K562 treated with DMSO at 1 percent for 12 hours (cell line): Measurements from ENCODE around the gene NELFE. TPM values are rescaled to one million over a fixed set of nuclear protein-coding genes. Genes with fewer than 3 reads are reported as not detected.

Experiments
- total RNA-seq: library from RNA; unstranded; fragments of 300-600 nt; gene quantifications from 2 replicates; pipeline ENCODE4 v1.2.3, GENCODE V29; 2022; ENCODE audit not compliant: insufficient read depth

Gene NELFE
- total RNA-seq = 77.2 and 101 TPM in 2 replicates

GRCh38 chr6:31958741-31959739 is at the start of gene NELFE, which contains the start of gene SKIC2:
Gene NELFE, minus strand, starts transcription at chr6:31958971. Its CDS starts 525 bp downstream, at chr6:31958446.
Gene SKIC2, plus strand, starts transcription at chr6:31959175. Its CDS starts 18 bp downstream, at chr6:31959193.

GRCh38 chr6:31981744-31982143 is 23.0 kb upstream of the NELFE start, which contains the start of gene C4A:
Gene C4A, plus strand, starts transcription at chr6:31982057. Its CDS starts 51 bp downstream, at chr6:31982108.

GRCh38 chr6:31971993-31972708 is 13.4 kb upstream of the NELFE start, which contains the start of gene DXO:
Gene DXO, minus strand, starts transcription at chr6:31972138. Its CDS starts 463 bp downstream, at chr6:31971675.

GRCh38 chr6:31945507-31946369 is 13.0 kb downstream of the NELFE start, which contains the start of gene CFB:
Gene CFB, plus strand, starts transcription at chr6:31946095. Its CDS starts 127 bp downstream, at chr6:31946222.

GRCh38 chr6:31927242-31927862 is 31.4 kb downstream of the NELFE start, which contains the start of gene C2:
Gene C2, plus strand, starts transcription at chr6:31927717. Its CDS starts 36 bp downstream, at chr6:31927753.

Other genes with a start within 250 kb of the NELFE start
- gene LY6G6D, start 243.6 kb downstream of the NELFE start, total RNA-seq = not detected in 2 replicates
- gene LY6G6C, start 237.2 kb downstream of the NELFE start, total RNA-seq = not detected in 2 replicates
- gene MPIG6B, start 235.6 kb downstream of the NELFE start, total RNA-seq = not detected in 2 replicates
- 45.6 and 57.2 TPM in 2 replicates for gene DDAH2, start 229.7 kb downstream of the NELFE start, total RNA-seq
- gene CLIC1, start 222.4 kb downstream of the NELFE start, total RNA-seq = 1,195 and 1,297 TPM in 2 replicates
- 14.8 and 39.6 TPM in 2 replicates for gene MSH5, start 219.0 kb downstream of the NELFE start, total RNA-seq
- 6.8 and 8.2 TPM in 2 replicates for gene SAPCD1, start 196.3 kb downstream of the NELFE start, total RNA-seq
- gene VWA7, start 181.6 kb downstream of the NELFE start, total RNA-seq = 1.5 and 6.2 TPM in 2 replicates
- 86.3 and 98.8 TPM in 2 replicates for gene VARS1, start 163.2 kb downstream of the NELFE start, total RNA-seq
- gene LSM2, start 152.0 kb downstream of the NELFE start, total RNA-seq = 150 and 173 TPM in 2 replicates
- 3.4 and 6.2 TPM in 2 replicates for gene HSPA1L, start 143.7 kb downstream of the NELFE start, total RNA-seq
- gene HSPA1A, start 143.4 kb downstream of the NELFE start, total RNA-seq = 632 and 775 TPM in 2 replicates
- gene HSPA1B, start 131.2 kb downstream of the NELFE start, total RNA-seq = 409 and 626 TPM in 2 replicates
- gene NEU1, start 96.2 kb downstream of the NELFE start, total RNA-seq = 218 and 311 TPM in 2 replicates
- 9.6 and 13.1 TPM in 2 replicates for gene SLC44A4, start 80.0 kb downstream of the NELFE start, total RNA-seq
- gene EHMT2, start 61.3 kb downstream of the NELFE start, total RNA-seq = 62.9 and 90.8 TPM in 2 replicates
- gene ZBTB12, start 56.9 kb downstream of the NELFE start, total RNA-seq = 3.8 and 4.7 TPM in 2 replicates
- gene C2, start 31.3 kb downstream of the NELFE start, total RNA-seq = 8.2 and 11.3 TPM in 2 replicates
- gene CFB, start 12.9 kb downstream of the NELFE start, total RNA-seq = 1.1 TPM in 1 of 2 replicates, not detected in the other
- gene SKIC2, start 204 bp upstream of the NELFE start, total RNA-seq = 52.5 and 70.7 TPM in 2 replicates
- 16.1 and 31.2 TPM in 2 replicates for gene DXO, start 13.2 kb upstream of the NELFE start, total RNA-seq
- gene C4A, start 23.1 kb upstream of the NELFE start, total RNA-seq = 1.9 and 6.4 TPM in 2 replicates
- gene C4B, start 55.8 kb upstream of the NELFE start, total RNA-seq = 3.6 and 5.9 TPM in 2 replicates
- gene CYP21A2, start 79.4 kb upstream of the NELFE start, total RNA-seq = 0.72 TPM in 1 of 2 replicates, not detected in the other
- gene TNXB, start 150.4 kb upstream of the NELFE start, total RNA-seq = 19.3 and 23.3 TPM in 2 replicates
- gene ATF6B, start 169.3 kb upstream of the NELFE start, total RNA-seq = 63.5 and 117 TPM in 2 replicates
- 21.4 and 31.3 TPM in 2 replicates for gene FKBPL, start 171.3 kb upstream of the NELFE start, total RNA-seq
- 3.4 and 11.2 TPM in 2 replicates for gene PRRT1, start 193.0 kb upstream of the NELFE start, total RNA-seq
- 31.6 and 41.3 TPM in 2 replicates for gene PPT2, start 195.2 kb upstream of the NELFE start, total RNA-seq
- 9.4 and 17.1 TPM in 2 replicates for gene EGFL8, start 205.6 kb upstream of the NELFE start, total RNA-seq
- gene AGPAT1, start 217.1 kb upstream of the NELFE start, total RNA-seq = 99.4 and 156 TPM in 2 replicates
- 263 and 302 TPM in 2 replicates for gene RNF5, start 219.4 kb upstream of the NELFE start, total RNA-seq
- gene AGER, start 225.3 kb upstream of the NELFE start, total RNA-seq = 5.5 and 8.8 TPM in 2 replicates
- 28.1 and 63.5 TPM in 2 replicates for gene PBX2, start 231.2 kb upstream of the NELFE start, total RNA-seq
- gene GPSM3, start 233.7 kb upstream of the NELFE start, total RNA-seq = 48.7 and 51.1 TPM in 2 replicates